ENCODE data around the gene NEK10. TPM values are rescaled to one million over a fixed set of nuclear protein-coding genes. Genes with fewer than 3 reads are reported as not detected.

The NEK10 gene
- polyA plus RNA-seq, 1 experiment = 2.5 TPM

DNA sequence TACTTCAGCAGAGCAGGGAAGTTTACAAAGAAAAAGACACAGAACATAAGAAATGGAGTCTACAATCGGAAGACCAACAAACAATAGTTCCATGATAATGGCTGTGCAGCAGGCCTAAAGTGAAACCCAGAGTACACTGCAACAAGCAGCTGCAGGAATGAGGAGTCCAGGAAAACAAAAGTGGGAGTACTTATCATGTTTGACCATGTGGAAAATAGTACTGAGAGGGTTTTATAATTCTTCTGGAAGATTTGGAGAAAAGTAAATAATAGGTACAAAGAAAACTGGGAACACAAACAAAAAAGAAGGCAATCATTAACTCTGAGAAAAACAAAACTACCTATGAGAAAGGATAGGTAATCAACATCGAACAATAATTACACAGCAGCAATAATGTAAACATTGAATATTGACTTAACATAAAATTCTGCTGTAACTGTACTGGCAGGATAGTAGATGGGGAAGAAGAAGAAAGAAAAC lies 87.5 kb downstream of the NEK10 start:
- ChIA-PET CTCF (interaction anchor here (1.3 kb wide), 1 partner anchor 78 kb away, joined by 3 read pairs; no protein-coding TSS in a partner anchor), POLR2A (no interaction called here)
- no peak overlapping the region for H3K4me3 ChIP-seq (ENCODE audit: low read depth, low read length)
- H3K36me3 ChIP-seq (ENCODE audit: control insufficient read depth, insufficient read depth, low read length) = no peaks in the 10 kb centered on the region
- TF ChIP-seq, protein P1, sequence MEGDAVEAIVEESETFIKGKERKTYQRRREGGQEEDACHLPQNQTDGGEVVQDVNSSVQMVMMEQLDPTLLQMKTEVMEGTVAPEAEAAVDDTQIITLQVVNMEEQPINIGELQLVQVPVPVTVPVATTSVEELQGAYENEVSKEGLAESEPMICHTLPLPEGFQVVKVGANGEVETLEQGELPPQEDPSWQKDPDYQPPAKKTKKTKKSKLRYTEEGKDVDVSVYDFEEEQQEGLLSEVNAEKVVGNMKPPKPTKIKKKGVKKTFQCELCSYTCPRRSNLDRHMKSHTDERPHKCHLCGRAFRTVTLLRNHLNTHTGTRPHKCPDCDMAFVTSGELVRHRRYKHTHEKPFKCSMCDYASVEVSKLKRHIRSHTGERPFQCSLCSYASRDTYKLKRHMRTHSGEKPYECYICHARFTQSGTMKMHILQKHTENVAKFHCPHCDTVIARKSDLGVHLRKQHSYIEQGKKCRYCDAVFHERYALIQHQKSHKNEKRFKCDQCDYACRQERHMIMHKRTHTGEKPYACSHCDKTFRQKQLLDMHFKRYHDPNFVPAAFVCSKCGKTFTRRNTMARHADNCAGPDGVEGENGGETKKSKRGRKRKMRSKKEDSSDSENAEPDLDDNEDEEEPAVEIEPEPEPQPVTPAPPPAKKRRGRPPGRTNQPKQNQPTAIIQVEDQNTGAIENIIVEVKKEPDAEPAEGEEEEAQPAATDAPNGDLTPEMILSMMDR (IDR thresholded peaks at IDR 0.05; ENCODE audit: insufficient read depth, low read depth, low read length) = no peak
- no peaks in the 10 kb centered on the region for H3K27me3 ChIP-seq (ENCODE audit: control insufficient read depth, insufficient read depth, low read length)
- no peak for DNase-seq (ENCODE audit: low read depth)

DNA sequence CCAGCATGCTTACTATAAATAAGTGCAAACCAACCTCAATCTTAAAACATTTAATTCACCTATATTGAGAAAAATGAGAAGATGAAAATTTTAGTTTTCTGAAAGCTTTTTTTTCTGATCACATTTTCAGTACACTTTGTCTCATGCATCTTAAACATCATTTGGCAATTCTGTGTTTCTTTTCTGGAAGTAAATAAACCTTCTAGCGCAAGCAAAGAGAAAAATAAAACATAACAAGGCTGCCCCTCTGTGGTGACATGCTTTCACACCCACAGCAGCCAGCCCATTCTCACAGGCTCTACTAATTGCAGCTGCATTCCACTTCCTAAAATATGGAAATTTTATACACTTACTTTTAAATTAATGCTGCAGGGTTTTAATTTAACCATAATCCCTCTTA lies 90.1 kb downstream of the NEK10 start:
- TF ChIP-seq, protein P1 (IDR thresholded peaks at IDR 0.05; ENCODE audit: insufficient read depth, low read depth, low read length) = 0 out of 2 replicates have a peak, but pooled peaks have one; percentile 39
- POLR2A ChIA-PET = no interaction called here
- CTCF ChIA-PET = interaction anchor here (1.0 to 3.7 kb wide), 7 partner anchors 8 to 154 kb away, joined by 3 to 15 read pairs (median 5); no protein-coding TSS in a partner anchor
- Histone ChIP-seq H3K4me3 (ENCODE audit: low read depth, low read length) (no peak overlapping the region), H3K27me3 (ENCODE audit: control insufficient read depth, insufficient read depth, low read length) (no peaks in the 10 kb centered on the region), H3K36me3 (ENCODE audit: control insufficient read depth, insufficient read depth, low read length) (no peaks in the 10 kb centered on the region)
- no peak for DNase-seq (ENCODE audit: low read depth)

DNA sequence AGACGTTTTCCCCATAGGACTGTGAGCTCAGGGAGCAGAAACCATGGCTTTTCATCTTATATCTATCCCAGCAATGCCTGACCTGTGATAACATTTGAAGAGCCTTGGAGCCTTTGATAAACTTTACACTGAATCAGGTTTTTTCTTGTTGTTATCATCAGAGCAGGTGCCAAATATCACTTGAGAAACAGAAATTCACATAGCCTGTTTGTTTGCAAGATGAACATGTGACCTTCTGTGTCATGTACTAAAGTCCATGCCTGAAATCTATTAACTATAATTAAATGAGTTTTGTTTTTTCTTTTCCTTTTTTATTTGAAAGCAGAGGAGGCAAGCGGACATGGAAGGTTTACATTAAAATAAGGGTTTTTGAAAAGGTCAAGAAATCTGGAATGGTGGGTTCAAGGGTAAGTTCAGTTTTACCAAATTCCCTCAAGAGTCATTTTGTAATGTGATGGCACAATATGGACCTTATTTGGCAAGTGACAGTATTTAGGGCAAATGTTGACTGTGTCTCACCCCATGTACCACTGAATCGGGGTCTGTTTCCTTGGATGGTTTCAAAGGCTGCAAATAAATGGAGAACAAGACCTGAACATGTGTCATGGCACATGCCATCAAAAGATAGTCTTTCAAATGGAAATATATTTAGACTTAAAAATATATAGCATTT lies 90.7 kb downstream of the NEK10 start:
- TF ChIP-seq, protein P1 (IDR thresholded peaks at IDR 0.05; ENCODE audit: insufficient read depth, low read depth, low read length) = no peak
- Histone ChIP-seq H3K4me3 (ENCODE audit: low read depth, low read length) (no peak overlapping the region), H3K36me3 (ENCODE audit: control insufficient read depth, insufficient read depth, low read length) (no peaks in the 10 kb centered on the region), H3K27me3 (ENCODE audit: control insufficient read depth, insufficient read depth, low read length) (no peaks in the 10 kb centered on the region)
- ChIA-PET POLR2A (no interaction called here), CTCF (interaction anchor here (1.0 to 3.7 kb wide), 5 partner anchors 12 to 153 kb away, joined by 3 to 15 read pairs (median 6); no protein-coding TSS in a partner anchor)
- DNase-seq (ENCODE audit: low read depth) = no peak

DNA sequence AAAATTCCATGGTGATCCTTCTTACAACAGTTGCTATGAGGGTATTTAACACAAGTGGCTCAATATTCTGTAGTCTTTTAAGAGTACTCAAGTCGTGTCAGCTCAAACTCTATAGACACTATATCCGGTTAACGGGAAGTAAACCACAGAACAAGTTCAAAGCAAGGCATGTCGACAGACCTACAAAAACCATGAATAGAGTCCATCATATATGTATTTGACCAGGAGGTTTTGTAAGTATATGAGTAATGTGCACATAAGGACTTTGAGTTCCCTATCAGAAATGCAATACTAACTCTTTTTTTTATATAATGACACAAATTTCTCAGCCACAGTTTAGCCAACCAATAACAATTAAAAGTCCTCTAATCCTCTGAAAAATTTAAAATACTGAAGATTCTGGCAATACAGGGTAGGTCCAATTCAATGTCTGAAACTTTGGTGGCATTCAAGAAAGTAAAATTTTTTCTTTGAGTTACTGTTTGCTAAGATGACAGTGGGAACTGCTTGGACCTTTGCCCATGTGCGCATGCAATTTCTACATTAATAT lies 93.7 kb downstream of the NEK10 start:
- no peak overlapping the region for H3K4me3 ChIP-seq (ENCODE audit: low read depth, low read length)
- TF ChIP-seq, protein P1 (IDR thresholded peaks at IDR 0.05; ENCODE audit: insufficient read depth, low read depth, low read length) = no peak
- ChIA-PET POLR2A (no interaction called here), CTCF (no interaction called here)
- no peaks in the 10 kb centered on the region for H3K27me3 ChIP-seq (ENCODE audit: control insufficient read depth, insufficient read depth, low read length)
- no peaks in the 10 kb centered on the region; the same call in 1 of the 2 replicates for H3K36me3 ChIP-seq (ENCODE audit: control insufficient read depth, insufficient read depth, low read length)
- no peak for DNase-seq (ENCODE audit: low read depth)

DNA sequence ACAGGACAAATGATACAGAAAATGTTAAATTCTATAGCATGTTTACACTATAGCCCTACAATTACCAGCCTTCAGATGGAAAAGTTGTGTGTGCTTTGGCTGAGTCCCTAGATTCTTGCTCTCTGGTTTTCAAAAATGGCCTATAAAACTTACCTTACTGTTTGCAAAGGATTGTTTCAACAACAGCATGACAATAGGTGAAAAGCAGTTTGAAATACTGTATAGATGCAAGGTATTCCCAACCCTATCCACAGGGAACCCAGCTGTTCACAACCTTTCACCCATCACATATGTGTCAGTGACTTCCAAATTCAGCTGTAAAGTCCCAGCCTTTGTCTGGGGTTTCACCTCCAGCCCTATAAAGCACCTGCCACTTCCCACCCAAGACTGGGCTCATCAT lies 97.3 kb downstream of the NEK10 start:
- no peaks in the 10 kb centered on the region for H3K27me3 ChIP-seq (ENCODE audit: control insufficient read depth, insufficient read depth, low read length)
- no peak for DNase-seq (ENCODE audit: low read depth)
- ChIA-PET CTCF (no interaction called here), POLR2A (no interaction called here)
- H3K4me3 ChIP-seq (ENCODE audit: low read depth, low read length) = no peak overlapping the region
- TF ChIP-seq, protein P1 (IDR thresholded peaks at IDR 0.05; ENCODE audit: insufficient read depth, low read depth, low read length) = no peak
- H3K36me3 ChIP-seq (ENCODE audit: control insufficient read depth, insufficient read depth, low read length) = no peaks in the 10 kb centered on the region; the same call in 1 of the 2 replicates
